ENCODE results near the gene FAM9A. TPM values are rescaled to one million over a fixed set of nuclear protein-coding genes. Genes with fewer than 3 reads are reported as not detected.
A peak's percentile ranks its signal among the peaks of the same experiment; 100 is the strongest.

Gene FAM9A
- total RNA-seq, 2 experiments from 2014 or later: not detected

DNA sequence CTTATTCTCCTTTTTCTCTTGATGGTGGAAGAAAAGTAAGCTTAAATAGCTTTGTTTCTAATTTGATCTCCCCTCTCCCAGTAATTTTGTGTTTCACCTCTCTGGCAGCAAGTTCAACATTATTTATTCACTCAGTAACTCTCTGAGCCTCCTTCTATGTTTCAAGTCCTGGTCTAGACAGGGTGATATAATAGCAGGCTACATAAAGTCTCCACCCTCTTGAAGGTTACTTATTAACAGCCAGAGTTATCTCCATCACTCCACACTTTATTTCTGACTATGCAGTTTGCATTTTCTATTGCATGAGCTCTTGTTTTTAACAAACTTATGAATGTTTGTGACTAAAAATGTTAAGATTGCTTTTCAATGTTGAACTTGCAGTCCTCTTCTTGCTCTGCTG, 51.5 kb downstream of the FAM9A start:
- H3K4me1 Mint-ChIP-seq (ENCODE audit: low read depth): no peaks in the 10 kb centered on the region
- no peaks in the 10 kb centered on the region for H3K36me3 Mint-ChIP-seq (ENCODE audit: low read depth)

DNA sequence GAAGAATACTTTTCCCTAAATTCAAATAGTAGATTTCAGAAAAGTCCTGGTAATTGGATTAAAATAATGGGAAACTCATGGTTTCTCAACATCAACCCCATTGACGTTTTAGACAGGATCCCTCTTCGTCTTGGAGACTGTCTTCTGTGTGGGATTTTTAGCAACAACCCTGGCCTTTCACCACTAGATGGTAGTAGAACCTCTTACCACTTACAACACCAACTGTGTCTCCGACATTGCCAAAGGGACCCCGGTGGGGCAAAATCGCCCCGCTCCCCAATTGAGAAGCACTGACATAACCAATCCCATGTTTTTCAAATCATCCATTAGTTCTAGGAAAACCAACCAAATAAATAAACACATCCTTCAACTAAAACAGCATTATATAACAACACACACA, 52.3 kb downstream of the FAM9A start:
- H3K36me3 Mint-ChIP-seq (ENCODE audit: low read depth): no peaks in the 10 kb centered on the region
- H3K4me3 Mint-ChIP-seq: no peak overlapping the region
- H3K27me3 Mint-ChIP-seq: peaks cover 6% of the 10 kb centered on the region
- POLR2A ChIA-PET: no interaction called here
- H3K27ac Mint-ChIP-seq: no peak overlapping the region
- TF ChIP-seq, protein P1, sequence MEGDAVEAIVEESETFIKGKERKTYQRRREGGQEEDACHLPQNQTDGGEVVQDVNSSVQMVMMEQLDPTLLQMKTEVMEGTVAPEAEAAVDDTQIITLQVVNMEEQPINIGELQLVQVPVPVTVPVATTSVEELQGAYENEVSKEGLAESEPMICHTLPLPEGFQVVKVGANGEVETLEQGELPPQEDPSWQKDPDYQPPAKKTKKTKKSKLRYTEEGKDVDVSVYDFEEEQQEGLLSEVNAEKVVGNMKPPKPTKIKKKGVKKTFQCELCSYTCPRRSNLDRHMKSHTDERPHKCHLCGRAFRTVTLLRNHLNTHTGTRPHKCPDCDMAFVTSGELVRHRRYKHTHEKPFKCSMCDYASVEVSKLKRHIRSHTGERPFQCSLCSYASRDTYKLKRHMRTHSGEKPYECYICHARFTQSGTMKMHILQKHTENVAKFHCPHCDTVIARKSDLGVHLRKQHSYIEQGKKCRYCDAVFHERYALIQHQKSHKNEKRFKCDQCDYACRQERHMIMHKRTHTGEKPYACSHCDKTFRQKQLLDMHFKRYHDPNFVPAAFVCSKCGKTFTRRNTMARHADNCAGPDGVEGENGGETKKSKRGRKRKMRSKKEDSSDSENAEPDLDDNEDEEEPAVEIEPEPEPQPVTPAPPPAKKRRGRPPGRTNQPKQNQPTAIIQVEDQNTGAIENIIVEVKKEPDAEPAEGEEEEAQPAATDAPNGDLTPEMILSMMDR (IDR thresholded peaks at IDR 0.05): peak; percentile 32
- no peaks in the 10 kb centered on the region for H3K4me1 Mint-ChIP-seq (ENCODE audit: low read depth)
- intact Hi-C loops (cut with micrococcal nuclease): loop anchor here (10.0 kb wide), 1 partner anchor 66 kb away; no protein-coding TSS in a partner anchor
- no peak for DNase-seq
- CTCF ChIA-PET: interaction anchor here (1.0 to 1.3 kb wide), 3 partner anchors 10 to 67 kb away, joined by 3 to 11 read pairs (median 6); no protein-coding TSS in a partner anchor
- no peak for ATAC-seq
- no peaks in the 10 kb centered on the region for H3K9me3 Mint-ChIP-seq

More for the DNA sequence above, 51.5 kb downstream of the FAM9A start:
- TF ChIP-seq, protein P1 (IDR thresholded peaks at IDR 0.05): no peak
- intact Hi-C loops (cut with micrococcal nuclease): loop anchor here (10.0 kb wide), 1 partner anchor 65 kb away; no protein-coding TSS in a partner anchor
- ATAC-seq (no peak), DNase-seq (no peak)
- H3K27me3 Mint-ChIP-seq: peaks cover 6% of the 10 kb centered on the region
- no peak overlapping the region for H3K27ac Mint-ChIP-seq
- ChIA-PET CTCF (interaction anchor here (1.0 to 1.3 kb wide), 3 partner anchors 11 to 67 kb away, joined by 3 to 11 read pairs (median 6); no protein-coding TSS in a partner anchor), POLR2A (no interaction called here)
- H3K9me3 Mint-ChIP-seq: no peaks in the 10 kb centered on the region
- H3K4me3 Mint-ChIP-seq: no peak overlapping the region

DNA sequence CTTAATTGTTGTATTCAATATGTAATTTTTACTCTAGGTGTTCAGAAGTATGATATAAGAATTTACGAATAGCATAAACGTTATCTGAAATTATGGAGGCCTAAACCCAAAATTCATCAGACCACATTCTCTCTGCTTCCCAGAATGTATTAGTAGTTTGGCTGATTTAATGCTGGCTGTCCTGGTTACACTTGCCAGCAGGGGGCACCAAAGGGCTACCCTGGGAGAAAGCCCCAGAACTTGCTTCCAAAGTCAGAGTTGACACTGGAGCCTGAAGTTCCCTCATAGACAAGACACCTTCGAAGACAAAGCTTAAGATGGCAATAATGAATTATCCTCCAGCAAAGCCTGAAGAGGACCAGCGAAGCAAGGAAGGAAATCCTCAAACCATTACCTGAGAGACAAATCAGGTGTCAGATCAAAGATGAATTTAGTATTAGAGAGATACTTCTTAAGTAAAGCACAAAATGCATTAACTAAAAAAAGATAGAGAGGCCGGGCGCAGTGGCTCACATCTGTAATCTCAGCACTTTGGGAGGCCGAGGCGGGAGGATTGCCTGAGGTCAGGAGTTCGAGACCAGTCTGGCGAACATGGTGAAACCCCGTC, 58.0 kb downstream of the FAM9A start:
- TF ChIP-seq, protein P1 (IDR thresholded peaks at IDR 0.05): peak; percentile 72
- Mint-ChIP-seq H3K9me3 (no peaks in the 10 kb centered on the region), H3K4me1 (ENCODE audit: low read depth) (no peaks in the 10 kb centered on the region), H3K27me3 (no peaks in the 10 kb centered on the region), H3K4me3 (no peak overlapping the region), H3K36me3 (ENCODE audit: low read depth) (no peaks in the 10 kb centered on the region), H3K27ac (no peak overlapping the region)
- ChIA-PET CTCF (interaction anchor here (0.7 to 1.2 kb wide), 2 partner anchors 8 to 1336 kb away, joined by 3 read pairs; no protein-coding TSS in a partner anchor), POLR2A (no interaction called here)
- DNase-seq (peak; percentile 65), ATAC-seq (no peak)
- intact Hi-C loops (cut with micrococcal nuclease): loop anchor here (10.0 kb wide), 1 partner anchor 72 kb away; no protein-coding TSS in a partner anchor

DNA sequence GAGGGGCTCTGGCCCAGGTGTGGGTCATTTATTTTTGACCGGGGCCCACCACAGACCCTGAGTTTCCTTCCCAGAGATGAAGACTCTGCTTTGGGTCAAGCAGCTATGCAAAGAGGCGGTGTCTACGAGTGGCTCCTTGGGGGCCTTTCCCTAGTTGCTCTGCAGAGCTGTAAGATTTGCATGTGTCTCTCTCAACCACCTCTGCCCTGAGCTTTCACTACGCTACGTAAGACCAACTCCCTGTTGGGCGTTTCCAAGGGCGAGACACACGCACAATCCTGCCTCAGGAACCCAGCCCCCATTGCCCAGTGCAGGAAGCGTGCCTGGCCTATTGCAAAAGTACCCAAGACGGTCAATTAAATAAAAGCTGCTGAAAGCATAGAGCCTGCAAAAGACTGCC, 59.2 kb downstream of the FAM9A start:
- Mint-ChIP-seq H3K4me3 (no peak overlapping the region), H3K36me3 (ENCODE audit: low read depth) (no peaks in the 10 kb centered on the region), H3K9me3 (no peaks in the 10 kb centered on the region), H3K27ac (no peak overlapping the region), H3K4me1 (ENCODE audit: low read depth) (no peaks in the 10 kb centered on the region), H3K27me3 (peaks cover 1% of the 10 kb centered on the region)
- ATAC-seq (no peak), DNase-seq (no peak)
- intact Hi-C loops (cut with micrococcal nuclease): loop anchor here (10.0 kb wide), 1 partner anchor 73 kb away; no protein-coding TSS in a partner anchor
- TF ChIP-seq, protein P1 (IDR thresholded peaks at IDR 0.05): no peak
- ChIA-PET CTCF (interaction anchor here (0.9 to 1.2 kb wide), 3 partner anchors 8 to 74 kb away, joined by 3 to 5 read pairs (median 4); no protein-coding TSS in a partner anchor), POLR2A (no interaction called here)

Other genes with a start within 250 kb of the FAM9A start
- gene ANOS1, start 69.2 kb downstream of the FAM9A start, total RNA-seq: under 1 TPM in 1 of 2 experiments, not detected in 1; 0.04 TPM
- not detected for gene FAM9B, start 232.7 kb upstream of the FAM9A start, total RNA-seq